A673 (cell line): ENCODE measurements around the gene ZNF605. TPM values are rescaled to one million over a fixed set of nuclear protein-coding genes. Genes with fewer than 3 reads are reported as not detected.

ENCODE experiments used
- BruUV-seq: library from RNA; stranded (reverse); fragments of 400-500 nt; replicated peaks from 2 replicates; lab custom pipeline; 2021; lab: Mats Ljungman, UMichigan
- CTCF ChIA-PET: fragments of 300-600 bp; sonication (Branson Sonifier 250); formaldehyde crosslinking; loops from one replicate; lab custom pipeline; 2022; ENCODE audit warnings: antibody characterized with exemption; lab: Charles Lee
- POLR2A ChIA-PET: fragments of 300-600 bp; sonication (Branson Sonifier 250); formaldehyde crosslinking; loops from one replicate; lab custom pipeline; 2022; ENCODE audit warnings: antibody characterized with exemption; ENCODE audit not compliant: low non-redundant PET; lab: Charles Lee
- DNase-seq: peaks from one replicate; pipeline ENCODE4 v3.0.0-alpha.2; 2015; ENCODE audit warnings: low spot score
- H3K27ac ChIP-seq: fragments of 200-600 bp; sonication (generic); 2 replicates; pipeline ENCODE4 v1.5.1; 2016; ENCODE audit warnings: mixed run types, low read depth, mild to moderate bottlenecking, mixed read lengths, antibody characterized with exemption, low read length; ENCODE audit not compliant: poor library complexity, severe bottlenecking
- H3K27me3 ChIP-seq: fragments of 200-600 bp; sonication (generic); replicated peaks from 2 replicates; pipeline ENCODE4 v1.6.1; 2017; ENCODE audit warnings: mixed run types, low read depth, mild to moderate bottlenecking, mixed read lengths, antibody characterized with exemption, low read length; ENCODE audit not compliant: insufficient read depth, poor library complexity
- H3K36me3 ChIP-seq: fragments of 200-600 bp; sonication (generic); 2 replicates; pipeline ENCODE4 v1.6.1; 2016; ENCODE audit warnings: mixed run types, mild to moderate bottlenecking, mixed read lengths, antibody characterized with exemption, low read length; ENCODE audit not compliant: insufficient read depth, poor library complexity, severe bottlenecking
- H3K4me1 ChIP-seq: fragments of 200-600 bp; sonication (generic); 2 replicates; pipeline ENCODE4 v1.6.1; 2017; ENCODE audit warnings: mixed run types, mild to moderate bottlenecking, mixed read lengths, antibody characterized with exemption, low read length; ENCODE audit not compliant: insufficient read depth, poor library complexity, severe bottlenecking
- H3K4me3 ChIP-seq: fragments of 200-600 bp; sonication (generic); 2 replicates; pipeline ENCODE4 v1.5.1; 2016; ENCODE audit warnings: low read depth, mixed run types, mild to moderate bottlenecking, mixed read lengths, low read length; ENCODE audit not compliant: poor library complexity, severe bottlenecking
- H3K9me3 ChIP-seq: fragments of 200-600 bp; sonication (generic); 2 replicates; pipeline ENCODE4 v1.6.1; 2016; ENCODE audit warnings: mixed run types, low read depth, mild to moderate bottlenecking, mixed read lengths, antibody characterized with exemption, low read length; ENCODE audit not compliant: poor library complexity, severe bottlenecking
- EZH2 ChIP-seq: fragments of 200-600 bp; sonication (generic); IDR thresholded peaks from 2 replicates; pipeline ENCODE4 v1.6.1; 2017; ENCODE audit warnings: borderline replicate concordance, low read depth, mild to moderate bottlenecking, mixed read lengths, antibody characterized with exemption, low read length; ENCODE audit not compliant: poor library complexity, severe bottlenecking
- intact Hi-C: fragments of 100-400 bp; cut with micrococcal nuclease; formaldehyde crosslinking; loops from one replicate; pipeline ENCODE4 v1.10.0; 2022; ENCODE audit not compliant: unreplicated experiment
- total RNA-seq: library from RNA; stranded (reverse); gene quantifications from 2 replicates; pipeline ENCODE4 v1.2.3, GENCODE V29; 2021
- TF ChIP-seq, protein P1 (sequence below): fragments of 300-800, 200-600 bp; sonication (generic); conservative IDR thresholded peaks from 2 replicates; pipeline ENCODE4 v1.5.1; 2017; ENCODE audit warnings: low read depth, mild to moderate bottlenecking, antibody characterized with exemption, low read length, moderate library complexity, mixed read lengths

The ZNF605 gene
- total RNA-seq, 1 experiment from 2014 or later = 12.9 TPM

DNA sequence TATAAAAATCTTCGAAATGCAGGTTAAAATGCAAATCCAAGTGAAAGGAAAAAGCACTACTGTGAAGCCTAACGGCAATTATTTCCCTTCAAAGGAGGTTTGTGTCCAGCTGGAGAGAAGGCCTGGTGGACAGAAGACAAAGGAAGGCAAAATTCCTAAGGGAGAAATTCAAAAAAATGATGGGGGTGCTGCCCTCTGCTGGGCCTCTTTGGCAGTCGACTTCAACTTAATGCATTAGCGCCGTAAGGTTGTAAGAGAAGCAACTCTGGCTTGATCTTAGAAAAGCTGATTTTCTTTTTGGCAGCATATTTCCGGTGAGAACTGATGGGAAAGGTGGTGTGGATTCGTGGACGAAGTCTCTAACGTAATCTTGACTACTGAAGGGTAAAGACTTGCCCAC is 34.4 kb downstream of the ZNF605 start:
- TF ChIP-seq EZH2 = no peak
- TF ChIP-seq, protein P1, sequence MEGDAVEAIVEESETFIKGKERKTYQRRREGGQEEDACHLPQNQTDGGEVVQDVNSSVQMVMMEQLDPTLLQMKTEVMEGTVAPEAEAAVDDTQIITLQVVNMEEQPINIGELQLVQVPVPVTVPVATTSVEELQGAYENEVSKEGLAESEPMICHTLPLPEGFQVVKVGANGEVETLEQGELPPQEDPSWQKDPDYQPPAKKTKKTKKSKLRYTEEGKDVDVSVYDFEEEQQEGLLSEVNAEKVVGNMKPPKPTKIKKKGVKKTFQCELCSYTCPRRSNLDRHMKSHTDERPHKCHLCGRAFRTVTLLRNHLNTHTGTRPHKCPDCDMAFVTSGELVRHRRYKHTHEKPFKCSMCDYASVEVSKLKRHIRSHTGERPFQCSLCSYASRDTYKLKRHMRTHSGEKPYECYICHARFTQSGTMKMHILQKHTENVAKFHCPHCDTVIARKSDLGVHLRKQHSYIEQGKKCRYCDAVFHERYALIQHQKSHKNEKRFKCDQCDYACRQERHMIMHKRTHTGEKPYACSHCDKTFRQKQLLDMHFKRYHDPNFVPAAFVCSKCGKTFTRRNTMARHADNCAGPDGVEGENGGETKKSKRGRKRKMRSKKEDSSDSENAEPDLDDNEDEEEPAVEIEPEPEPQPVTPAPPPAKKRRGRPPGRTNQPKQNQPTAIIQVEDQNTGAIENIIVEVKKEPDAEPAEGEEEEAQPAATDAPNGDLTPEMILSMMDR = peak; percentile 32; the same call in 1 of the 2 replicates
- Histone ChIP-seq H3K4me3 (no peak overlapping the region), H3K27me3 (no peaks in the 10 kb centered on the region), H3K27ac (no peak overlapping the region), H3K4me1 (no peaks in the 10 kb centered on the region), H3K9me3 (peaks cover 73% of the 10 kb centered on the region), H3K36me3 (no peaks in the 10 kb centered on the region)
- ChIA-PET POLR2A (no interaction called here), CTCF (no interaction called here)
- intact Hi-C loops = no loop called here
- BruUV-seq = no TSS peak
- DNase-seq = no peak

DNA sequence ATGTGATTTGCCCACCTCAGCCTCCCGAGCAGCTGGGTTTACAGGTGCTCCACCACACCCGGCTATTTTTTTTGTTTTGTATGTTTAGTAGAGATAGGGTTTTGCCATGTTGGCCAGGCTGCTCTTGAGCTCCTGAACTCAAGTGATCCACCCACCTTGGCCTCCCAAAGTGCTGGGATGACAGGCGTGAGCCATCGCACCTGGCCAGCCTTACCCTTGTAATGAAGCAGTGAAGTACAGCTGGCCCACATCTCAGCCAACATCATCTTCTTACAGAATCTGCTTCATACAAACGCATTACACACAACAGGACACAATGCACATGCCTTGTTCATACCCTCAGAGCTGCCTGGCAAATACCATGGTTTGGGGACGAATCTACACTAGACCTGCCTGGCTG is 37.4 kb downstream of the ZNF605 start:
- Histone ChIP-seq H3K9me3 (peaks cover 57% of the 10 kb centered on the region), H3K4me3 (no peak overlapping the region), H3K4me1 (no peaks in the 10 kb centered on the region), H3K27me3 (no peaks in the 10 kb centered on the region), H3K36me3 (no peaks in the 10 kb centered on the region), H3K27ac (no peak overlapping the region)
- DNase-seq = no peak
- ChIA-PET CTCF (no interaction called here), POLR2A (no interaction called here)
- BruUV-seq = no TSS peak
- TF ChIP-seq EZH2 = no peak
- TF ChIP-seq, protein P1 = no peak
- intact Hi-C loops = no loop called here

- peak overlapping the region; percentile 53 for H3K4me3 ChIP-seq
- H3K9me3 ChIP-seq = peaks cover 21% of the 10 kb centered on the region
- peaks cover 36% of the 10 kb centered on the region for H3K27me3 ChIP-seq
- no peaks in the 10 kb centered on the region for H3K4me1 ChIP-seq
- POLR2A ChIA-PET = no interaction called here
- intact Hi-C loops = no loop called here
- TF ChIP-seq EZH2 = no peak
- TF ChIP-seq, protein P1 = no peak
- no peaks in the 10 kb centered on the region for H3K36me3 ChIP-seq
- no peak for DNase-seq
- CTCF ChIA-PET = no interaction called here
- H3K27ac ChIP-seq = no peak overlapping the region
- no TSS peak for BruUV-seq
Measured at GRCh38 chr12:132909030-132909368, 47.1 kb downstream of the ZNF605 start.
